HEK293 (cell line): Measurements from ENCODE around the gene SLC4A8.

Experiments
- CTCF ChIA-PET: fragments of 350-600 bp; formaldehyde crosslinking; extraction: SDS; loops from one replicate; lab custom pipeline; 2021; ENCODE audit warnings: antibody characterized with exemption; lab: Yijun Ruan, JAX
- POLR2A ChIA-PET: fragments of 300-600 bp; formaldehyde crosslinking; extraction: SDS; loops from one replicate; lab custom pipeline; 2020; ENCODE audit warnings: antibody characterized with exemption, inconsistent platforms; lab: Yijun Ruan, JAX
- H3K27ac ChIP-seq: fragments of 200-500 bp; sonication (Bioruptor generic); 2 replicates; pipeline ENCODE4 v1.5.1; 2014; ENCODE audit warnings: low read depth, low read length, control low read depth, inconsistent platforms; ENCODE audit errors: extremely low read depth
- H3K36me3 ChIP-seq, 2 experiments: fragments of 200-500 bp in 1 of 2; sonication (Bioruptor generic) in 1 of 2; 1 replicate in 1 of 2; 2 replicates in 1 of 2; pipeline ENCODE4 v1.5.1; 2014 to 2017; ENCODE audit warnings: inconsistent platforms in 2 of 2, low read length in 2 of 2; ENCODE audit not compliant: control insufficient read depth in 2 of 2, insufficient read depth in 1 of 2
- H3K4me1 ChIP-seq: fragments of 200-500 bp; sonication (Bioruptor generic); 2 replicates; pipeline ENCODE4 v1.5.1; 2014; ENCODE audit warnings: mild to moderate bottlenecking, low read length, inconsistent platforms; ENCODE audit not compliant: control insufficient read depth, insufficient read depth
- H3K4me3 ChIP-seq: 2 replicates; pipeline ENCODE4 v1.5.1; 2011; ENCODE audit warnings: low read depth, mild to moderate bottlenecking, control low read depth, low read length, moderate library complexity
- H3K9me3 ChIP-seq: fragments of 200-500 bp; sonication (Bioruptor generic); 2 replicates; pipeline ENCODE4 v1.5.1; 2014; ENCODE audit warnings: low read depth, low read length, inconsistent platforms; ENCODE audit not compliant: control insufficient read depth, insufficient read depth
- GLIS2 ChIP-seq: fragments of 450-650 bp; formaldehyde crosslinking; IDR thresholded peaks from 2 replicates; pipeline ENCODE4 v1.5.1; 2016; ENCODE audit warnings: missing biosample characterization, missing genetic modification characterization
- HOXA7 ChIP-seq: sonication (generic); formaldehyde crosslinking; IDR thresholded peaks from 2 replicates; pipeline ENCODE4 v1.8.1; 2022; ENCODE audit warnings: missing genetic modification reagents, borderline replicate concordance
- RBAK ChIP-seq: fragments of 450-650 bp; formaldehyde crosslinking; IDR thresholded peaks from 2 replicates; pipeline ENCODE4 v1.5.1; 2016; ENCODE audit warnings: missing biosample characterization, missing genetic modification characterization
- SETDB1 ChIP-seq: IDR thresholded peaks from one replicate; pipeline ENCODE4 v1.6.1; 2017; ENCODE audit warnings: mild to moderate bottlenecking, low read length, moderate library complexity, mixed read lengths; ENCODE audit not compliant: insufficient read length
- SP3 ChIP-seq: fragments of 450-650 bp; formaldehyde crosslinking; IDR thresholded peaks from 2 replicates; pipeline ENCODE4 v1.5.1; 2016; ENCODE audit warnings: missing biosample characterization, missing genetic modification characterization
- ZBTB7A ChIP-seq: fragments of 450-650 bp; formaldehyde crosslinking; IDR thresholded peaks from 2 replicates; pipeline ENCODE4 v1.5.1; 2016; ENCODE audit warnings: low read depth, missing biosample characterization, missing genetic modification characterization
- ZNF169 ChIP-seq: fragments of 450-650 bp; formaldehyde crosslinking; IDR thresholded peaks from 2 replicates; pipeline ENCODE4 v1.5.1; 2016; ENCODE audit warnings: missing biosample characterization, missing genetic modification characterization
- ZNF391 ChIP-seq: fragments of 450-650 bp; formaldehyde crosslinking; IDR thresholded peaks from 2 replicates; pipeline ENCODE4 v1.5.1; 2016; ENCODE audit warnings: low read depth, missing biosample characterization, missing genetic modification characterization, borderline replicate concordance
- ZNF529 ChIP-seq: fragments of 450-650 bp; formaldehyde crosslinking; IDR thresholded peaks from 2 replicates; pipeline ENCODE4 v1.5.1; 2017; ENCODE audit warnings: missing genetic modification characterization, missing biosample characterization; ENCODE audit not compliant: insufficient replicate concordance
- ZNF530 ChIP-seq: fragments of 450-650 bp; formaldehyde crosslinking; IDR thresholded peaks from 2 replicates; pipeline ENCODE4 v1.5.1; 2016; ENCODE audit warnings: low read depth, missing biosample characterization, missing genetic modification characterization
- ZNF558 ChIP-seq: fragments of 450-650 bp; formaldehyde crosslinking; IDR thresholded peaks from 2 replicates; pipeline ENCODE4 v1.5.1; 2016; ENCODE audit warnings: missing biosample characterization, missing genetic modification characterization
- ZNF621 ChIP-seq: fragments of 450-650 bp; formaldehyde crosslinking; IDR thresholded peaks from 2 replicates; pipeline ENCODE4 v1.5.1; 2017; ENCODE audit warnings: missing biosample characterization, missing genetic modification characterization
- TF ChIP-seq, protein P1 (sequence below): fragments of 450-650 bp; IDR thresholded peaks from 2 replicates; pipeline ENCODE4 v1.5.1; 2018; ENCODE audit warnings: missing biosample characterization, mild to moderate bottlenecking, missing genetic modification characterization
- TF ChIP-seq, protein P2 (sequence below): fragments of 450-650 bp; formaldehyde crosslinking; IDR thresholded peaks from 2 replicates; pipeline ENCODE4 v1.5.1; 2016; ENCODE audit warnings: missing biosample characterization, missing genetic modification characterization
- TF ChIP-seq, protein P3 (sequence below): fragments of 450-650 bp; formaldehyde crosslinking; IDR thresholded peaks from 2 replicates; pipeline ENCODE4 v1.5.1; 2016; ENCODE audit warnings: missing biosample characterization, missing genetic modification characterization
- TF ChIP-seq, protein P4 (sequence below): fragments of 450-650 bp; formaldehyde crosslinking; IDR thresholded peaks from 2 replicates; pipeline ENCODE4 v1.5.1; 2016; ENCODE audit warnings: missing biosample characterization, missing genetic modification characterization
- TF ChIP-seq, protein P5 (sequence below): fragments of 450-650 bp; formaldehyde crosslinking; IDR thresholded peaks from 2 replicates; pipeline ENCODE4 v1.5.1; 2016; ENCODE audit warnings: missing biosample characterization, missing genetic modification characterization
- TF ChIP-seq, protein P6 (sequence below): fragments of 450-650 bp; formaldehyde crosslinking; IDR thresholded peaks from 2 replicates; pipeline ENCODE4 v1.5.1; 2016; ENCODE audit warnings: missing biosample characterization, missing genetic modification characterization, borderline replicate concordance

The SLC4A8 gene

DNA sequence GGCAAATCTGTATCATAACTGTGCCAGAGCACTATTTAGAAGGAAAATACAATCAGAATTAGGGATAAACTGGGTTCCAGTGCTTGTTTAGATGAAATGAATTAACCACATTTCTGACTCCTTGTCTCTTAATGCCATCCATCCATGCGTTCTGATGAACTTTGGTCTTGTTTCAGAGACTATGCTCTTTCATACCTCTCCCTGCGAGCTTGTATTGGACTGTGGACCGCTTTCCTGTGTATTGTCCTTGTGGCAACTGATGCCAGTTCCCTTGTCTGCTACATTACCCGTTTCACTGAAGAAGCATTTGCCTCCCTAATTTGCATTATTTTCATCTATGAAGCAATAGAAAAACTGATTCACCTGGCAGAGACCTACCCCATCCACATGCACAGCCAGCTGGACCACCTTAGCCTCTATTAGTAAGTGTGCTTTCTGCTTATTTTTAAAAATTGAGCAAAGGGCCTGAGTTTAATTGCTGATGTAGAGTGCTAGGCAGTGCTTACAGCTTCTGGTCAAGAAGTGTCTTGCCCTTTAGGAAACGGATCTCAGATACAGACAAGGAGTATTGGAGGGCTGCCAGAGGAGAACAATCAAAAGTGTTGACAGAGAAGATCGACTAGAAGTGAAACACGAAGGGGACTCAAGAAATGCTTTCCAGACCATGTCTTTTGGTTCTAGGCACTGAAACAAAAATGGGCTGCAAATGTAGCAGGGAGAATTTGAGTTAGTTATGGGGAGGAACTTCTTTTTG is 46.7 kb downstream of the SLC4A8 start:
- Histone ChIP-seq H3K36me3 (peaks cover 0 to 2% of the 10 kb centered on the region in 2 experiments; a peak in 1 of 3 replicates), H3K27ac (no peak overlapping the region), H3K4me3 (no peak overlapping the region), H3K4me1 (no peaks in the 10 kb centered on the region), H3K9me3 (no peaks in the 10 kb centered on the region)
- TF ChIP-seq, protein P1, sequence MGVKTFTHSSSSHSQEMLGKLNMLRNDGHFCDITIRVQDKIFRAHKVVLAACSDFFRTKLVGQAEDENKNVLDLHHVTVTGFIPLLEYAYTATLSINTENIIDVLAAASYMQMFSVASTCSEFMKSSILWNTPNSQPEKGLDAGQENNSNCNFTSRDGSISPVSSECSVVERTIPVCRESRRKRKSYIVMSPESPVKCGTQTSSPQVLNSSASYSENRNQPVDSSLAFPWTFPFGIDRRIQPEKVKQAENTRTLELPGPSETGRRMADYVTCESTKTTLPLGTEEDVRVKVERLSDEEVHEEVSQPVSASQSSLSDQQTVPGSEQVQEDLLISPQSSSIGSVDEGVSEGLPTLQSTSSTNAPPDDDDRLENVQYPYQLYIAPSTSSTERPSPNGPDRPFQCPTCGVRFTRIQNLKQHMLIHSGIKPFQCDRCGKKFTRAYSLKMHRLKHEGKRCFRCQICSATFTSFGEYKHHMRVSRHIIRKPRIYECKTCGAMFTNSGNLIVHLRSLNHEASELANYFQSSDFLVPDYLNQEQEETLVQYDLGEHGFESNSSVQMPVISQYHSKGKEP (tag by site-specific recombination) = no peak
- TF ChIP-seq, protein P2, sequence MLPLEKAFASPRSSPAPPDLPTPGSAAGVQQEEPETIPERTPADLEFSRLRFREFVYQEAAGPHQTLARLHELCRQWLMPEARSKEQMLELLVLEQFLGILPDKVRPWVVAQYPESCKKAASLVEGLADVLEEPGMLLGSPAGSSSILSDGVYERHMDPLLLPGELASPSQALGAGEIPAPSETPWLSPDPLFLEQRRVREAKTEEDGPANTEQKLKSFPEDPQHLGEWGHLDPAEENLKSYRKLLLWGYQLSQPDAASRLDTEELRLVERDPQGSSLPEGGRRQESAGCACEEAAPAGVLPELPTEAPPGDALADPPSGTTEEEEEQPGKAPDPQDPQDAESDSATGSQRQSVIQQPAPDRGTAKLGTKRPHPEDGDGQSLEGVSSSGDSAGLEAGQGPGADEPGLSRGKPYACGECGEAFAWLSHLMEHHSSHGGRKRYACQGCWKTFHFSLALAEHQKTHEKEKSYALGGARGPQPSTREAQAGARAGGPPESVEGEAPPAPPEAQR (tag by site-specific recombination) = no peak
- TF ChIP-seq SETDB1 = no peak
- no peak for TF ChIP-seq GLIS2
- no peak for TF ChIP-seq ZNF621 (tag by site-specific recombination)
- no peak for TF ChIP-seq ZNF558 (tag by site-specific recombination)
- ChIA-PET POLR2A (no interaction called here), CTCF (interaction anchor here (0.7 kb wide), 2 partner anchors 51 to 362 kb away, joined by 4 read pairs; no protein-coding TSS in a partner anchor)

DNA sequence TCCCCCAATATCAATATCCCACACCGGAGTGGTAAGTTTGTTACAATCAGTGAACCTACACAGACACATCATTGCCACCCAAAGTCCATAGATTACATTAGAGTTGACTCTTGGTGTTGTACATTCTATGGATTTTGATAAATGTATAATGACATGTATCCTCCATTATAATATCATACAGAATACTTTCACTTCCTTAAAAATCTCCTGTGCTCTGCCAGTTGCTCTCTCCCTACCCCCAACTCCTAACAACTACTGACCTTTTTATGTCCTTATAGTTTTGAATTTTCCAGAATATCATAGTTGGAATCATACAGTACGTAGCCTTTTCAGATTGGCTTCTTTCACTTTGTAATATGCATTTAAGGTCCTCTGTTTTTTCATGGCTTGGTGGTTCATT is 48.4 kb downstream of the SLC4A8 start:
- ChIA-PET POLR2A (no interaction called here), CTCF (interaction anchor here (0.6 kb wide), 1 partner anchor 339 kb away, joined by 3 read pairs; no protein-coding TSS in a partner anchor)
- H3K36me3 ChIP-seq = peaks cover 0 to 2% of the 10 kb centered on the region in 2 experiments; a peak in 1 of 3 replicates
- no peak overlapping the region for H3K27ac ChIP-seq
- H3K4me3 ChIP-seq = no peak overlapping the region
- no peaks in the 10 kb centered on the region for H3K9me3 ChIP-seq
- no peaks in the 10 kb centered on the region for H3K4me1 ChIP-seq
- TF ChIP-seq RBAK = no peak
- no peak for TF ChIP-seq HOXA7 (CRISPR knock-in tag)
- no peak for TF ChIP-seq SP3 (tag by site-specific recombination)
- no peak for TF ChIP-seq ZNF391 (tag by site-specific recombination)
- TF ChIP-seq, protein P3, sequence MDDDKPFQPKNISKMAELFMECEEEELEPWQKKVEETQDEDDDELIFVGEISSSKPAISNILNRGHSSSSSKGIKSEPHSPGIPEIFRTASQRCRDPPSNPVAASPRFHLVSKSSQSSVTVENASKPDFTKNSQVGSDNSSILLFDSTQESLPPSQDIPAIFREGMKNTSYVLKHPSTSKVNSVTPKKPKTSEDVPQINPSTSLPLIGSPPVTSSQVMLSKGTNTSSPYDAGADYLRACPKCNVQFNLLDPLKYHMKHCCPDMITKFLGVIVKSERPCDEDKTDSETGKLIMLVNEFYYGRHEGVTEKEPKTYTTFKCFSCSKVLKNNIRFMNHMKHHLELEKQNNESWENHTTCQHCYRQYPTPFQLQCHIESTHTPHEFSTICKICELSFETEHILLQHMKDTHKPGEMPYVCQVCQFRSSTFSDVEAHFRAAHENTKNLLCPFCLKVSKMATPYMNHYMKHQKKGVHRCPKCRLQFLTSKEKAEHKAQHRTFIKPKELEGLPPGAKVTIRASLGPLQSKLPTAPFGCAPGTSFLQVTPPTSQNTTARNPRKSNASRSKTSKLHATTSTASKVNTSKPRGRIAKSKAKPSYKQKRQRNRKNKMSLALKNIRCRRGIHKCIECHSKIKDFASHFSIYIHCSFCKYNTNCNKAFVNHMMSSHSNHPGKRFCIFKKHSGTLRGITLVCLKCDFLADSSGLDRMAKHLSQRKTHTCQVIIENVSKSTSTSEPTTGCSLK (tag by site-specific recombination) = no peak
- TF ChIP-seq ZNF529 = no peak
- TF ChIP-seq, protein P4, sequence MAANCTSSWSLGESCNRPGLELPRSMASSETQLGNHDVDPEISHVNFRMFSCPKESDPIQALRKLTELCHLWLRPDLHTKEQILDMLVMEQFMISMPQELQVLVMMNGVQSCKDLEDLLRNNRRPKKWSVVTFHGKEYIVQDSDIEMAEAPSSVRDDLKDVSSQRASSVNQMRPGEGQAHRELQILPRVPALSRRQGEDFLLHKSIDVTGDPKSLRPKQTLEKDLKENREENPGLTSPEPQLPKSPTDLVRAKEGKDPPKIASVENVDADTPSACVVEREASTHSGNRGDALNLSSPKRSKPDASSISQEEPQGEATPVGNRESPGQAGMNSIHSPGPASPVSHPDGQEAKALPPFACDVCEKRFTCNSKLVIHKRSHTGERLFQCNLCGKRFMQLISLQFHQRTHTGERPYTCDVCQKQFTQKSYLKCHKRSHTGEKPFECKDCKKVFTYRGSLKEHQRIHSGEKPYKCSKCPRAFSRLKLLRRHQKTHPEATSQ (tag by site-specific recombination) = no peak
- no peak for TF ChIP-seq ZNF169
- TF ChIP-seq ZBTB7A (tag by site-specific recombination) = no peak
- TF ChIP-seq, protein P5, sequence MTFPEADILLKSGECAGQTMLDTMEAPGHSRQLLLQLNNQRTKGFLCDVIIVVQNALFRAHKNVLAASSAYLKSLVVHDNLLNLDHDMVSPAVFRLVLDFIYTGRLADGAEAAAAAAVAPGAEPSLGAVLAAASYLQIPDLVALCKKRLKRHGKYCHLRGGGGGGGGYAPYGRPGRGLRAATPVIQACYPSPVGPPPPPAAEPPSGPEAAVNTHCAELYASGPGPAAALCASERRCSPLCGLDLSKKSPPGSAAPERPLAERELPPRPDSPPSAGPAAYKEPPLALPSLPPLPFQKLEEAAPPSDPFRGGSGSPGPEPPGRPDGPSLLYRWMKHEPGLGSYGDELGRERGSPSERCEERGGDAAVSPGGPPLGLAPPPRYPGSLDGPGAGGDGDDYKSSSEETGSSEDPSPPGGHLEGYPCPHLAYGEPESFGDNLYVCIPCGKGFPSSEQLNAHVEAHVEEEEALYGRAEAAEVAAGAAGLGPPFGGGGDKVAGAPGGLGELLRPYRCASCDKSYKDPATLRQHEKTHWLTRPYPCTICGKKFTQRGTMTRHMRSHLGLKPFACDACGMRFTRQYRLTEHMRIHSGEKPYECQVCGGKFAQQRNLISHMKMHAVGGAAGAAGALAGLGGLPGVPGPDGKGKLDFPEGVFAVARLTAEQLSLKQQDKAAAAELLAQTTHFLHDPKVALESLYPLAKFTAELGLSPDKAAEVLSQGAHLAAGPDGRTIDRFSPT (tag by site-specific recombination) = no peak
- TF ChIP-seq, protein P6, sequence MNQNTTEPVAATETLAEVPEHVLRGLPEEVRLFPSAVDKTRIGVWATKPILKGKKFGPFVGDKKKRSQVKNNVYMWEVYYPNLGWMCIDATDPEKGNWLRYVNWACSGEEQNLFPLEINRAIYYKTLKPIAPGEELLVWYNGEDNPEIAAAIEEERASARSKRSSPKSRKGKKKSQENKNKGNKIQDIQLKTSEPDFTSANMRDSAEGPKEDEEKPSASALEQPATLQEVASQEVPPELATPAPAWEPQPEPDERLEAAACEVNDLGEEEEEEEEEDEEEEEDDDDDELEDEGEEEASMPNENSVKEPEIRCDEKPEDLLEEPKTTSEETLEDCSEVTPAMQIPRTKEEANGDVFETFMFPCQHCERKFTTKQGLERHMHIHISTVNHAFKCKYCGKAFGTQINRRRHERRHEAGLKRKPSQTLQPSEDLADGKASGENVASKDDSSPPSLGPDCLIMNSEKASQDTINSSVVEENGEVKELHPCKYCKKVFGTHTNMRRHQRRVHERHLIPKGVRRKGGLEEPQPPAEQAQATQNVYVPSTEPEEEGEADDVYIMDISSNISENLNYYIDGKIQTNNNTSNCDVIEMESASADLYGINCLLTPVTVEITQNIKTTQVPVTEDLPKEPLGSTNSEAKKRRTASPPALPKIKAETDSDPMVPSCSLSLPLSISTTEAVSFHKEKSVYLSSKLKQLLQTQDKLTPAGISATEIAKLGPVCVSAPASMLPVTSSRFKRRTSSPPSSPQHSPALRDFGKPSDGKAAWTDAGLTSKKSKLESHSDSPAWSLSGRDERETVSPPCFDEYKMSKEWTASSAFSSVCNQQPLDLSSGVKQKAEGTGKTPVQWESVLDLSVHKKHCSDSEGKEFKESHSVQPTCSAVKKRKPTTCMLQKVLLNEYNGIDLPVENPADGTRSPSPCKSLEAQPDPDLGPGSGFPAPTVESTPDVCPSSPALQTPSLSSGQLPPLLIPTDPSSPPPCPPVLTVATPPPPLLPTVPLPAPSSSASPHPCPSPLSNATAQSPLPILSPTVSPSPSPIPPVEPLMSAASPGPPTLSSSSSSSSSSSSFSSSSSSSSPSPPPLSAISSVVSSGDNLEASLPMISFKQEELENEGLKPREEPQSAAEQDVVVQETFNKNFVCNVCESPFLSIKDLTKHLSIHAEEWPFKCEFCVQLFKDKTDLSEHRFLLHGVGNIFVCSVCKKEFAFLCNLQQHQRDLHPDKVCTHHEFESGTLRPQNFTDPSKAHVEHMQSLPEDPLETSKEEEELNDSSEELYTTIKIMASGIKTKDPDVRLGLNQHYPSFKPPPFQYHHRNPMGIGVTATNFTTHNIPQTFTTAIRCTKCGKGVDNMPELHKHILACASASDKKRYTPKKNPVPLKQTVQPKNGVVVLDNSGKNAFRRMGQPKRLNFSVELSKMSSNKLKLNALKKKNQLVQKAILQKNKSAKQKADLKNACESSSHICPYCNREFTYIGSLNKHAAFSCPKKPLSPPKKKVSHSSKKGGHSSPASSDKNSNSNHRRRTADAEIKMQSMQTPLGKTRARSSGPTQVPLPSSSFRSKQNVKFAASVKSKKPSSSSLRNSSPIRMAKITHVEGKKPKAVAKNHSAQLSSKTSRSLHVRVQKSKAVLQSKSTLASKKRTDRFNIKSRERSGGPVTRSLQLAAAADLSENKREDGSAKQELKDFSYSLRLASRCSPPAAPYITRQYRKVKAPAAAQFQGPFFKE (tag by site-specific recombination) = no peak
- no peak for TF ChIP-seq ZNF530 (tag by site-specific recombination)
